HG03432 (cell line): ENCODE measurements around the gene PLP2.
"Not testable (repeated sequence)": the region's sequence is repeated elsewhere in the genome, so short reads cannot be mapped to it uniquely, and the experiment has no call there.

Experiments
- ATAC-seq: cut with Tn5 transposase; IDR thresholded peaks from one replicate; pipeline ENCODE4 v1.9.1; 2021; ENCODE audit warnings: mild to moderate bottlenecking, moderate library complexity; ENCODE audit not compliant: unreplicated experiment

Gene PLP2

GRCh38 chrX:49171752-49172279, at the start of gene PLP2:
TSS of gene PLP2 (plus strand) at chrX:49171898. CDS start at chrX:49172001, 103 bp downstream.
- peak; percentile 41 for ATAC-seq

- no peak for ATAC-seq
Measured at GRCh38 chrX:49122499-49122898, 49.2 kb upstream of the PLP2 start.

GRCh38 chrX:49127742-49128258, 43.9 kb upstream of the PLP2 start:
- ATAC-seq = not testable (repeated sequence)

- ATAC-seq = no peak
Measured at GRCh38 chrX:49129427-49129826, 42.3 kb upstream of the PLP2 start.

GRCh38 chrX:49132275-49132674, 39.4 kb upstream of the PLP2 start:
- not testable (repeated sequence) for ATAC-seq

- no peak for ATAC-seq
Measured at GRCh38 chrX:49133759-49134158, 37.9 kb upstream of the PLP2 start.

GRCh38 chrX:49137492-49137891, 34.2 kb upstream of the PLP2 start:
- ATAC-seq = no peak

GRCh38 chrX:49139713-49140112, 32.0 kb upstream of the PLP2 start:
- ATAC-seq = no peak

GRCh38 chrX:49142264-49142663, 29.4 kb upstream of the PLP2 start:
- ATAC-seq = not testable (repeated sequence)

GRCh38 chrX:49143154-49143553, 28.5 kb upstream of the PLP2 start:
- not testable (repeated sequence) for ATAC-seq

GRCh38 chrX:49147282-49147681, 24.4 kb upstream of the PLP2 start:
- ATAC-seq = no peak

GRCh38 chrX:49147936-49148335, 23.8 kb upstream of the PLP2 start:
- ATAC-seq = no peak

- ATAC-seq = not testable (repeated sequence)
Measured at GRCh38 chrX:49148390-49149100, 23.2 kb upstream of the PLP2 start.

- ATAC-seq = not testable (repeated sequence)
Measured at GRCh38 chrX:49149291-49149690, 22.4 kb upstream of the PLP2 start.

GRCh38 chrX:49153467-49153866, 18.2 kb upstream of the PLP2 start:
- no peak for ATAC-seq

- peak; percentile 5 for ATAC-seq
Measured at GRCh38 chrX:49155243-49155899, 16.3 kb upstream of the PLP2 start.

- peak; percentile 96 for ATAC-seq
Measured at GRCh38 chrX:49155900-49156837, 15.5 kb upstream of the PLP2 start.

- ATAC-seq = no peak
Measured at GRCh38 chrX:49157194-49157593, 14.5 kb upstream of the PLP2 start.

GRCh38 chrX:49160908-49161307, 10.8 kb upstream of the PLP2 start:
- no peak for ATAC-seq

- ATAC-seq = no peak
Measured at GRCh38 chrX:49161632-49162031, 10.1 kb upstream of the PLP2 start.

- no peak for ATAC-seq
Measured at GRCh38 chrX:49162620-49163019, 9.1 kb upstream of the PLP2 start, which contains the start of gene MAGIX. TSS of gene MAGIX (plus strand) at chrX:49162758. CDS start at chrX:49162890, 132 bp downstream.
